ENCODE results near the gene MRPL52.
"Not testable (repeated sequence)": the region's sequence is repeated elsewhere in the genome, so short reads cannot be mapped to it uniquely, and the experiment has no call there.

MRPL52 gene

DNA sequence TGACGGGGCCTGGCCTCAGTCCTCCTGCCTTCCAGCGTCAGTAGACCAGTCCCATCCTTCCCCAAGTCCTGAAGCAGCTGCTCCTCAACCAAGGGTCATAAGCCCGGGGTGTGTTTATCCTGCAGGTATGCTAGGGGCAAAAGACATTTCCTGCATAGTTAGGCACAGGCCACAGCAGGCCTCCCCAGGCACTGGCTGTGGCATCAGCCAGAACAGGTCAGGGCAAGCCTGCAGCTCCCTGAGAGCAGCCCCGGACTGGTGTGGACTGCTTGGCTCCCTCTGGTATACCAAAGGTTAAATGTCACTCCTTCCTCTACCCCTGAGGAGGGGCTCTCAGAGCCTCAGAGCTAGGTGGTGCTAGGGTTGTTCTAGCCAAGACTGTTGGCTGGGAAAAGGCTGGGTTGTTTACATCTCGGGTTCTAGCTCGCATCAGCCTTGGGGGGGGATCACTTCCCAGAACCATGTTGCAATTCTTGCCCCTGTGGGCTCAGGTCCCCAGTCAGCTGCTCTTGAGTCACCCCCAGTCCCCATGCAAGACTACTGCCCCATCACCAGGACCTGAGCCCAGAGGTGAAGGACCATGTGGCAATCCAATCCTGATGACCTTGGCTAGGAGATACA, 9.6 kb downstream of the MRPL52 start:
- no peak for DNase-seq (ENCODE audit: low spot score)

DNA sequence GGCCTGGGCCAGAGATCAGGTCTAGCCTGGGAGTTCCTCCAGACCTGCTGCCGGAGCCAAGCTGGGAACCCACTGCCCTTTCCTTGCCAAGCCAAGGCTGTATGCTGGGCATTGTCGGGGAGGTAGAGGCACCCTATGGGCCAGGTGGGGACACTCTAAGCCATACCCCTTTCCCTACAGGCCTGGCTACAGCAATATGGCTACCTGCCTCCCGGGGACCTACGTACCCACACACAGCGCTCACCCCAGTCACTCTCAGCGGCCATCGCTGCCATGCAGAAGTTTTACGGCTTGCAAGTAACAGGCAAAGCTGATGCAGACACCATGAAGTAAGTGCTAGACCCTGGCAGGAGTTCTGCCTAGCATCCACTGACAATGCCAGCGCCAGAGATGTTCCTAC, 11.6 kb downstream of the MRPL52 start:
- DNase-seq (ENCODE audit: low spot score) = no peak

DNA sequence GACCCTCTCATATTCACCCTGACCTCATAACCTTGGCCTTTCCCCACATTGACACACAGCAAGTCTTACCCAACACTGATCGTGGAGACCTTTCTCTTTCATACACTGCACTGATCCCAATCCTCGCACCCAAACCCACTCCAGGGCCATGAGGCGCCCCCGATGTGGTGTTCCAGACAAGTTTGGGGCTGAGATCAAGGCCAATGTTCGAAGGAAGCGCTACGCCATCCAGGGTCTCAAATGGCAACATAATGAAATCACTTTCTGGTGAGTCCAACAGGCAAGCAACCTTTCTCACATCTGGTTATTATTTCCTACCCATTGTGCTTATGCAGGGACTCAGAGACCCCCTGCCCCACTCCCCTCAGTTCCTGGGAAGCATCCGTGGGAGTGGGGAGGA, 12.1 kb downstream of the MRPL52 start:
- DNase-seq (ENCODE audit: low spot score) = no peak

DNA sequence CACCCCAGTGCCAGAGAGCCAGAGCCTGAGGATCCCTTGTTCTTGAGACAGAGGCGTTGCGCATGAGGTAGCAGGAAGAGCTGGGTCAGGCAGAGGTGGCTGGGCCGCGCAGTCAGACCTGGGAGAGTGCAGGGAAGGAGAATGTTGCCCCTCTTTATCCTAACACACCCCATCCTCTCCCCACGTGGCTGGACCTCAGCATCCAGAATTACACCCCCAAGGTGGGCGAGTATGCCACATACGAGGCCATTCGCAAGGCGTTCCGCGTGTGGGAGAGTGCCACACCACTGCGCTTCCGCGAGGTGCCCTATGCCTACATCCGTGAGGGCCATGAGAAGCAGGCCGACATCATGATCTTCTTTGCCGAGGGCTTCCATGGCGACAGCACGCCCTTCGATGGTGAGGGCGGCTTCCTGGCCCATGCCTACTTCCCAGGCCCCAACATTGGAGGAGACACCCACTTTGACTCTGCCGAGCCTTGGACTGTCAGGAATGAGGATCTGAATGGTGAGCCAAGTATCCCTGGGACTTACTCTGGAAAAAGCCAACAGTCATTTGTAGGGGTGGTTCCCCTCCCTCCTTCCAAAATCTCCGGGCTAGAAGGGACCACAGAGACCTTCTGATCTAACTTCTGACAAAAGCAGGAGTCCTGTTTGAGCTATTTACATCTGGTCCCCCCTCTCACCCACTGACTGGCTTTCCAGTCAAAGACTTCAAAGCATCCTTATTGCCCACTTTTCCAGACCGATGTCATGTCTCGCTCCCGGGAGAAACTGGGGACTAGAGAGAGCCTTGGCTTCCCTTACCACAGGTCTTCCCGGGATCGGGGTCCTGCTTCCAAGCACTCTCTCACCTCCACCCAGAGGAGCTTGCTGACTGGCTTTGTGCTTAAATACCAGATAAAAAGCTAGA, 12.8 kb downstream of the MRPL52 start:
- DNase-seq (ENCODE audit: low spot score) = no peak

DNA sequence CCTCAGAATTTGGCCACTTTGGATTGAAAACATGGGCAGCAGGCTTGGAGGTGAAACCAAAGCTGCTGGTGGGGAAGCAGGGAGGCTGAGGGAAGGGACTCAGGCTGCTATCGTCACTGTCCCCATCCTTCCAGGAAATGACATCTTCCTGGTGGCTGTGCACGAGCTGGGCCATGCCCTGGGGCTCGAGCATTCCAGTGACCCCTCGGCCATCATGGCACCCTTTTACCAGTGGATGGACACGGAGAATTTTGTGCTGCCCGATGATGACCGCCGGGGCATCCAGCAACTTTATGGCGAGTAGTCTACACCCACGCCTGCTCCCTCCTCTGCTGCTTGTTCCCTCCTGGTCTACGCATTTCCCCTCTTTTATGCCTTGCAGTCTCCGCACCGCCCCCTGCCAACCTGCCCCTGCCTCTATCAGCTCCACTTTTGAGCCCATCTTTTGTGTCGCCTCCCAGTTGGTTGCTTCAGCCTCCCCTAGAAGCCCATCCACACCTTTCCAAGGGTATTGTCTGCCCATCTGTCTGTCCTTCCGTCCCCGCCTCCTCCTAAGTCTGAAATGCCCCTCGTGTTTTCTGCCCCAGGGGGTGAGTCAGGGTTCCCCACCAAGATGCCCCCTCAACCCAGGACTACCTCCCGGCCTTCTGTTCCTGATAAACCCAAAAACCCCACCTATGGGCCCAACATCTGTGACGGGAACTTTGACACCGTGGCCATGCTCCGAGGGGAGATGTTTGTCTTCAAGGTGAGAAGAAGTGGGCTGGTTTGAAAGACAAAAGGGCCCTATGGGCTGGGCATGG, 13.6 kb downstream of the MRPL52 start:
- DNase-seq (ENCODE audit: low spot score) = no peak

DNA sequence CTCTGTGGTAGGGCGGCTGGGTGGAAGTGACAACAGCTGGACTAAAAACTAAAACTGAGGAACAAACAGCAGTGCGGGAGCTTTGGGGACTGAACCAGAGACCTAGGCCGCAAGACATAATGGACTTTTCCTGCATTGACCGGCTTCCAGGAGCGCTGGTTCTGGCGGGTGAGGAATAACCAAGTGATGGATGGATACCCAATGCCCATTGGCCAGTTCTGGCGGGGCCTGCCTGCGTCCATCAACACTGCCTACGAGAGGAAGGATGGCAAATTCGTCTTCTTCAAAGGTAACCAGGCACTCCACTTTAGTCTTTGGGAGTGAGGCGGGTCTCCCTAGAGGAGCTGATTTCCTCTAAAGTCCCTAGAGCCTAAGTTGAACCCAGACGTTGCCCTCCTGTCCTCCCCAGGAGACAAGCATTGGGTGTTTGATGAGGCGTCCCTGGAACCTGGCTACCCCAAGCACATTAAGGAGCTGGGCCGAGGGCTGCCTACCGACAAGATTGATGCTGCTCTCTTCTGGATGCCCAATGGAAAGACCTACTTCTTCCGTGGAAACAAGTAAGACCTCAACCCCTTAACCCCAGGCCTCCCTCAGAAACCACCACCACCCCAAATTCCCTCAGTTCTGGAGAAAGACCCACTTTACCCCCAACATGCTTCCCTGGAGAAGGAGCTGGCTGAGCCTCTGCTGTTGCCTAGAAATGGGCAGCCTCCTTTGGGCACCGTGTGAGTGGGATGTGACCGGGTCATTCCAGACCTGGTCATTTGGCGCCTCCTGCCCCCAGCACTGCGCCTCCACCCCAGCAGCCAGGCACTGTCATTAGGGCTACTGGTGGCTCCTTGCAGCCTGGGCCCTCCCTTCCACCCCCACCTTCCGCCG, 14.8 kb downstream of the MRPL52 start:
- no peak for DNase-seq (ENCODE audit: low spot score)

DNA sequence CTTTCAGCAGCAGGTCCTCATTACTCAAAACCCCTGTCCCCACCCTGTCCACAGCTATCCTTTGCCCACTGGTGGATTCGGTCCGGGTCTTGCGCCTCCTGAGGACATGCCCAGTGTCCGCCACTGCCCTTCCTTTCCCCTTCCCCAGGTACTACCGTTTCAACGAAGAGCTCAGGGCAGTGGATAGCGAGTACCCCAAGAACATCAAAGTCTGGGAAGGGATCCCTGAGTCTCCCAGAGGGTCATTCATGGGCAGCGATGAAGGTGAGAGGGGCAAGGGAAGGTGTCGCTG, 15.4 kb downstream of the MRPL52 start:
- no peak for DNase-seq (ENCODE audit: low spot score)

DNA sequence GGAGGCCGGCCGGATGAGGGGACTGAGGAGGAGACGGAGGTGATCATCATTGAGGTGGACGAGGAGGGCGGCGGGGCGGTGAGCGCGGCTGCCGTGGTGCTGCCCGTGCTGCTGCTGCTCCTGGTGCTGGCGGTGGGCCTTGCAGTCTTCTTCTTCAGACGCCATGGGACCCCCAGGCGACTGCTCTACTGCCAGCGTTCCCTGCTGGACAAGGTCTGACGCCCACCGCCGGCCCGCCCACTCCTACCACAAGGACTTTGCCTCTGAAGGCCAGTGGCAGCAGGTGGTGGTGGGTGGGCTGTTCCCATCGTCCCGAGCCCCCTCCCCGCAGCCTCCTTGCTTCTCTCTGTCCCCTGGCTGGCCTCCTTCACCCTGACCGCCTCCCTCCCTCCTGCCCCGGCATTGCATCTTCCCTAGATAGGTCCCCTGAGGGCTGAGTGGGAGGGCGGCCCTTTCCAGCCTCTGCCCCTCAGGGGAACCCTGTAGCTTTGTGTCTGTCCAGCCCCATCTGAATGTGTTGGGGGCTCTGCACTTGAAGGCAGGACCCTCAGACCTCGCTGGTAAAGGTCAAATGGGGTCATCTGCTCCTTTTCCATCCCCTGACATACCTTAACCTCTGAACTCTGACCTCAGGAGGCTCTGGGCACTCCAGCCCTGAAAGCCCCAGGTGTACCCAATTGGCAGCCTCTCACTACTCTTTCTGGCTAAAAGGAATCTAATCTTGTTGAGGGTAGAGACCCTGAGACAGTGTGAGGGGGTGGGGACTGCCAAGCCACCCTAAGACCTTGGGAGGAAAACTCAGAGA, 16.3 kb downstream of the MRPL52 start:
- no peak for DNase-seq (ENCODE audit: low spot score)

DNA sequence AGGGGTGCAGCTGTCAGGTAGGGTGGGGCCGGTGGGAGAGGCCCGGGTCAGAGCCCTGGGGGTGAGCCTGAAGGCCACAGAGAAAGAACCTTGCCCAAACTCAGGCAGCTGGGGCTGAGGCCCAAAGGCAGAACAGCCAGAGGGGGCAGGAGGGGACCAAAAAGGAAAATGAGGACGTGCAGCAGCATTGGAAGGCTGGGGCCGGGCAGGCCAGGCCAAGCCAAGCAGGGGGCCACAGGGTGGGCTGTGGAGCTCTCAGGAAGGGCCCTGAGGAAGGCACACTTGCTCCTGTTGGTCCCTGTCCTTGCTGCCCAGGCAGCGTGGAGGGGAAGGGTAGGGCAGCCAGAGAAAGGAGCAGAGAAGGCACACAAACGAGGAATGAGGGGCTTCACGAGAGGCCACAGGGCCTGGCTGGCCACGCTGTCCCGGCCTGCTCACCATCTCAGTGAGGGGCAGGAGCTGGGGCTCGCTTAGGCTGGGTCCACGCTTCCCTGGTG, 17.2 kb downstream of the MRPL52 start:
- DNase-seq (ENCODE audit: low spot score) = no peak

DNA sequence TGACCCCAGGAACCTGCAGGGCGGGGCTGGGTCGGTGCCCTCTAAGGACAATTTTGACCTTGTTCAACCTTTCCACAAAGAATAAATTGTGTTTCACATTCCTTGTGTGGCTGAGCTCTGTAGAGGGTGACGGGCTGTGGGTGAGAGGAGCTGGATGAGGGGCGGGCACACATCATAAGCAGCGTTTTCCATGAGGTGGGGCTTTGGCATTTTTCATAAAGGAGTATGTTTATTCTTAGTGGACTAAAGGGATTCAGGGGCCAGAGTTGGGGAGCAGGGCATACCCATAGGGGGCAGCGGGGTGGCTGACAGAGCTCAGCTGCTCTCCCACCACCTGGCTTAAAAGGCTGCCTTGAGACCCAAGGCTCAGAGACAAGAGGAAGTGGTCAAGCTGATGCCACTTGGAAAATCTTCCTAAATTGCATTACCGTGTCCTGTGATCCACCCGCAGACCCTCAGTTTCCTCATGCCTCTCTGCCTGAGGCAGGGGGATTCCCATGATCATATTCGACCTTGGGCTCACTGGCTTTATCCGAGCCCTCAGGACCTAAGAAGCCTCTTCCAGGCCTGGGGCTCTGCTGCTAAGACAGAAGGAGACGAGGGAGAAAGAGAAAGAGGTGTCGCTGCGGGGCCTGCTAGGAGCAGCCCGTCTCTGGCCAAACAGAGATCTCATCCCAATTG, 18.1 kb downstream of the MRPL52 start:
- DNase-seq (ENCODE audit: low spot score) = no peak

DNA sequence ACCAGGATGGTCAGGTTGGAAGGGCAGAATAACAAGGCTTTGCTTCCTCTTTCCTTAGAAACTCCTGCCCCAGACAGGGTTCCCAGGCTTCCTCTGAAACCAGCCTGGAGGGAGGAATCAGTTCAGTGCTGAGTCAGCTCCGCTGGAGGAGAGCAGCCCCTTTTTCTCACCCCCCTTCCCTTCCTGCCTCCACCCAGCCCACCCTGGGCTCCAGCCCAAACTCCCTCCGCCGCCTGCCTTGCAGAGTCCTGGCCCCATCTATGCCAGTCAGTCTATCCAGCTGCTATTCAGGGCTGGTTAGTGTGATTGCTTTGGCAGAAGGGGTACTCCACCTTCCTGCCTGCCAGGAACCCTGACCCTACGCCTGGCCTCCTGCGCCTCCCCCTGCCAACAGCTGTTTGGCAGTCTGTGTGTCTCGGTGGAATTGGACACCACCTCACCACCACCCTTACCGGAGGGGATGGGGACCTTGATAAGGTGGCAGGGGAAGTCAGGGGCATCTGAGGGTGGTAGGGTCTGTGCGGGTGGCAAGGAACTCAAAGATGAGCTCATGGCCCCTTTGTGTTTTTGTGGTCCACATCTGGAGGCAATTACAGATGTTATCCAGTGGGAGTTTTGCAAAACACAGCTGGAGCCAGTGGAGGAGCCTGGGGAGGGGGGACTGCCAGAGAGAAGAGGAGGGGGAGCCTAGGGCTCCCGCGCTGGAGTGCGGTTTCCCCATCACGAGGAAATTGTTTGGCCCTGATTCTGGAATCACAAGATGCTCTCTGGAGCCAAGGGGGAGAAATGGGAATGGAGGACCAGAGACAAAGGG, 18.9 kb downstream of the MRPL52 start:
- peak; percentile 76 for DNase-seq (ENCODE audit: low spot score)

DNA sequence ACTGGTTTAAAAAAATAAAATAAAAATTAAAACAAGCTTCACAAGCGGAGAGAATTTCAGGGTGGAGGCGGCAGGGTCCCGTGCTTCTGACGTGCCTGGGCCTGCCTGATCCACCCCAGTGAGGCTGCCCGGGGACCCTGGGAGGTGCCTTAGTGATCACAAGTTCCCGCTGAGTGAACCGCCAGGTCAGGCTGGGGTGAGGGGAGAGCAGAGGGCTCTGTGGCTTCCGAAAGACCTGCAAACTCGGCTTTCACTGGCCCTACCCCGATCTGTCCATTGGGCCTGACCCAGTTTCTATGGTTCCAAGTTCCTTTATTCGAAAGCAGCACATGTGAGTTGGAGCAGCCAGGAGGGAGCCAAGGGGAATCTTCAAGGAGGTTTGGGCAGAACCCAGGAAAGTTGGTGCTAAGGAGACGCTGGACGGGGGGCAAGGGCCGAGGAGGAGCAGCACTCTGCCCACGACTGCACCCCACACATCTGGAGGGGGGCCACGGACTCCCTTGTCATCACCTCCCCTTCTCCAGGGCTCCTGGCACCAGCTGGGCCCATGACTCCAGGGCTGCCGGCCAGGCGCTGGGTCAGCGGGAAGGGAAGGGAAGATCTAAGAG, 19.6 kb downstream of the MRPL52 start:
- DNase-seq (ENCODE audit: low spot score) = peak; percentile 67

DNA sequence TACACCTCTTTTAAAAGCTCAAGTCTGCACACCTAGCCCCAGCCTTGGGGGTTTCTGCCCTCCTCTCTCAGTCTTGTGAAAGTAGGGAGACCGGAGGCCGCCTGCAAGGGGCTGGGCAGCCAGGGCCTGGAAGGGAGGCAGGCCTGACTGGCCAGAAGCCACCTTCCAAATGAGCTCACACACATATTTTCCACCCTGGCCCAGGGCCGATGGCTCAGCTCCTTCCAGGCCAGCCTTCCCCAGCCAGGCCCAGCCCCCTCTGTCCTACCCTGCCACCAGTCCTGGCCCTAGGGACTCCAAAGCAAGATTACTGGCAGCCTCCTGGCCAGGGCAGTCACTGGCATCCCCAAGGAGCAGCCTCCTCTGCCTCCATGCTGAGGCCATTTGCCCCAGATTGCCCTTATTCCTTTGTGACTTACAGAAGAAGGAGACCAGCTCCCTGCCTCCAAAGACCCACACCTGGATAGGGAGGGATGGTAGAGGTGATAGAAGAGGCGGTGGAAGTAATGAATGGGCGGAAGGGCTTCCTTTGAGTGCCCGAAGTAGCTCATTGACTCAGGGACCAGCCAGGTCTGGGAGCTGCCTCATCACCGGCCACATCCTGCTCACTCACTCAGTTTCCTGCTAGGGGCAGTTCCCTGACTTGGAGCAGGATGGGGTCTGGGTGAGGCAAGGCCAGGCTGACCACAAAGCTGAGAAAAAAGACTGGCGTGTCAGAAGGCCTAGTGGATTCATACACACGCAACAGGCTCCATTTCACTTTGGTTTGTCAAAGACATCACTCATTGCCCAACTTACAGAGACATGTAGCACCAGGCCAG, 21.5 kb downstream of the MRPL52 start:
- peak; percentile 55 for DNase-seq (ENCODE audit: low spot score)

DNA sequence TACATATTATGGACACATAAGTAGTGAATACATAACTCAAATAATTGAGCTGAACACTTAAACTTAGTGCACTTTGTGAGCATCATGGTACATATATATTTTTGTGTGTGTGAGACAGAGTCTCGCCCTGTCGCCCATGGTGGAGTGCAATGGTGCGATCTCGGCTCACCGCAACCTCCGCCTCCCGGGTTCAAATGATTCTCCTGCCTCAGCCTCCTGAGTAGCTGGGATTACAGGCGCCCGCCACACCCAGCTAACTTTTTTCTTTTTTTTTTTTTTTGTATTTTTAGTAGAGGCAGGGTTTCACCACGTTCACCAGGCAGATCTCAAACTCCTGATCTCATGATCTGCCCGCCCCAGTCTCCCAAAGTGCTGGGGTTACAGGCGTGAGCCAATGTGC, 22.5 kb downstream of the MRPL52 start:
- not testable (repeated sequence) for DNase-seq (ENCODE audit: low spot score)

DNA sequence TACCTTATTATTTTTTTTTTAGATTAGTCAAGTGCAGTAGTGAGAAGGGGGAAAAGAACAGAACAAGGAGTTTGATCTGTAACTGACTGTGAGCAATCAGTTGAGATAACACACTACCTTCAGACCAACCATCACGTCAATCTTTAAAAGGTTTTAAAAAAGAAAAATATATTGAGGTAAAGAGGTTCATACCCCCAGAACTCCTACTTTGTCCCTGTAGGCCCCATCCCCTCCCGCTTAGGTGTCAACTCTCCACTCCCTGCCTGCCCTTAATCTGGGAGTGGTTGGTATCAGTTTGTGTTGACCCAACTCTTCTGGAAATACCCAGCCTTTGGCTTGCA, 22.9 kb downstream of the MRPL52 start:
- DNase-seq (ENCODE audit: low spot score) = no peak

DNA sequence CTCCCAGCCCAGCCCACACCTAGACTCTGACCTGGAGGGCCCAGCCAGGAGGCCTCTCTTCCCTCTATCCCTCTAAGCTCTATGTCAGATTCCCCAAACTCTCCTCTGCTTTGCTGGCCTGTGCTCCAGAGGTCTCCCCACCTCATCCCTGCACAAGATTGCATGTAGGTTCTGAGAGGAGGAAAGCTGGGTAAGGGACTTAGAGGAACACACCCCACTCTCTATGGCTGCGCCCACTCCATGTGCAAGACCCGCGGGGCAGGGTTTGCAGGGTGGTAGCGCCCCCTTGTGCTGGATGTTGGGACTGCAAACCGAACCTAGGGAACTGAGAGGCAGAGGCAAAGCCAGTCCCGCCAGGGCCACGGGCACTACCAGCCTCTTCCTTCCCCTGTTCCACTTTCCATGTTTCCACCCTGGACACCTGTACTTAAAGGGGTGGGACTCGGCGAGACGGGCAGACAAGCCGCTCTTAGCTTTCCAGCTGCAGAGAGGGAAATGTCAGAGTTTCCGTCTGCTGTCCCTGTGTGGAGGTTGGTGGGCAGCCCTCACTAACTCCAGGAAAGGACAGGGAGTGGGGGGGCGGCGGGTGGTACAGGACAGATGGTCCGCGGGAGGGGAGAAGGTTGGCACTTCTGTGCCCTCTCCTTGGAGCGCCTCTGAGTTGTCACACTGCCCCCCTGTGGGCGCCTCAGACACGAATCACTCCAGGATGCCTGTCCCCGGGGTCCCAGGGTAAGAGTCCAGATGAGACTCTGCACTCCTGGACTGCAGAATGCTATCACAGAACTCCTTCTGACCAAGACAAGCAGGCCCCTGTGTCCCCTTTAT, 23.5 kb downstream of the MRPL52 start:
- DNase-seq (ENCODE audit: low spot score) = peak; percentile 80

DNA sequence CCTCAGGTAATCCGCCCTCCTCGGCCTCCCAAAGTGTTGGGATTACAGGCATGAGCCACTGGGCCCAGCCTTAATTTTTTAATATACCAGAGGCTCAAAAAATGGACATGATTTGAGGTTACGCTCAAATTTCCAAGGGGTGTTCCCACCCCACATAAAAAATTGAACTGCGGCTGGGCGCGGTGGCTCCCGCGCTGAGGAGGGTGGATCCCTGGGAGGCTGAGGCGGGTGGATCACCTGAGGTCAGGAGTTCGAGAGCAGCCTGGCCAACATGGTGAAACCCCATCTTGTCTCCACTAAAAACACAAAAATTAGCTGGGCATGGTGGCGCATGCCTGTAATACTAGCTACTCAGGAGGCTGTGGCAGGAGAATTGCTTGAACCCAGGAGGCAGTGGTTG, 24.6 kb downstream of the MRPL52 start:
- not testable (repeated sequence) for DNase-seq (ENCODE audit: low spot score)

Measured in cerebellar cortex (tissue), 1 donor.